ENCODE data around the gene FXYD3.
A peak's percentile ranks its signal among the peaks of the same experiment; 100 is the strongest.

Gene FXYD3

GRCh38 chr19:35153701-35154524 lies 38.3 kb downstream of the FXYD3 start:
- peak; percentile 82 for DNase-seq (ENCODE audit: low spot score)
- TF ChIP-seq CTCF (IDR thresholded peaks at IDR 0.05; ENCODE audit: extremely low read depth, missing control alignments) = peak; percentile 44

GRCh38 chr19:35154525-35155406 lies 39.1 kb downstream of the FXYD3 start, which contains the start of gene FXYD5:
FXYD5 (plus strand) TSS chr19:35154735; CDS start chr19:35155551, 816 bp downstream.
- TF ChIP-seq CTCF (IDR thresholded peaks at IDR 0.05; ENCODE audit: extremely low read depth, missing control alignments) = no peak
- peak; percentile 80 for DNase-seq (ENCODE audit: low spot score)

GRCh38 chr19:35155441-35155840 lies 39.8 kb downstream of the FXYD3 start:
- no peak for TF ChIP-seq CTCF (IDR thresholded peaks at IDR 0.05; ENCODE audit: extremely low read depth, missing control alignments)
- DNase-seq (ENCODE audit: low spot score) = no peak

- no peak for TF ChIP-seq CTCF (IDR thresholded peaks at IDR 0.05; ENCODE audit: extremely low read depth, missing control alignments)
- DNase-seq (ENCODE audit: low spot score) = no peak
Measured at GRCh38 chr19:35155981-35156672, 40.5 kb downstream of the FXYD3 start.

- no peak for TF ChIP-seq CTCF (IDR thresholded peaks at IDR 0.05; ENCODE audit: extremely low read depth, missing control alignments)
- no peak for DNase-seq (ENCODE audit: low spot score)
Measured at GRCh38 chr19:35156673-35157014, 41.0 kb downstream of the FXYD3 start.

- no peak for DNase-seq (ENCODE audit: low spot score)
- TF ChIP-seq CTCF (IDR thresholded peaks at IDR 0.05; ENCODE audit: extremely low read depth, missing control alignments) = no peak
Measured at GRCh38 chr19:35157431-35157830, 41.8 kb downstream of the FXYD3 start.
